Esophagus muscularis mucosa (tissue), 4 donors: ENCODE data around the gene CDH2. TPM values are rescaled to one million over a fixed set of nuclear protein-coding genes. Genes with fewer than 3 reads are reported as not detected.

ENCODE experiments used
- DNase-seq: peaks from one replicate; pipeline ENCODE4 v3.0.0-alpha.2; 2017; ENCODE audit errors: extremely low spot score
- H3K27ac ChIP-seq, 4 donors: fragments of 200-600 bp; sonication (generic); replicated peaks in 1 of 4; 1 replicate in 3 of 4; 2 replicates in 1 of 4; pipeline ENCODE4 v1.5.1; 2016 to 2019; ENCODE audit warnings: mild to moderate bottlenecking in 1 of 4
- H3K27me3 ChIP-seq, 4 donors: fragments of 200-600 bp; sonication (generic); one replicate each; pipeline versions ENCODE4 v1.5.1 to v1.6.0; 2016 to 2019
- H3K36me3 ChIP-seq, 4 donors: fragments of 200-600 bp; sonication (generic); one replicate each; pipeline ENCODE4 v1.5.1; 2016 to 2019
- H3K4me1 ChIP-seq, 4 donors: fragments of 200-600 bp; sonication (generic); one replicate each; pipeline ENCODE4 v1.5.1; 2016 to 2019
- H3K4me3 ChIP-seq, 4 donors: fragments of 200-600 bp; sonication (generic); 1 replicate in 2 of 4; 2 replicates in 2 of 4; pipeline ENCODE4 v1.5.1; 2016 to 2019; ENCODE audit warnings: mild to moderate bottlenecking in 4 of 4, moderate library complexity in 1 of 4
- H3K9me3 ChIP-seq, 4 donors: fragments of 200-600 bp; sonication (generic); 1 replicate in 3 of 4; 2 replicates in 1 of 4; pipeline ENCODE4 v1.5.1; 2016 to 2019
- CTCF ChIP-seq, 3 experiments: fragments of 200-600 bp in 2 of 3; fragments of 450-650 bp in 1 of 3; sonication (generic) in 2 of 3; IDR thresholded peaks; one replicate each; pipeline ENCODE4 v1.5.1; 2017 to 2019; ENCODE audit warnings: antibody characterized with exemption in 3 of 3, mild to moderate bottlenecking in 2 of 3, moderate library complexity in 1 of 3
- EP300 ChIP-seq: sonication (generic); formaldehyde crosslinking; IDR thresholded peaks from one replicate; pipeline ENCODE4 v1.6.1; 2017; ENCODE audit warnings: antibody characterized with exemption
- POLR2A ChIP-seq: fragments of 450-650 bp; IDR thresholded peaks from one replicate; pipeline ENCODE4 v1.6.1; 2017; ENCODE audit warnings: antibody characterized with exemption, moderate library complexity, mild to moderate bottlenecking, low read depth
- POLR2AphosphoS5 ChIP-seq, 2 donors: sonication (generic); formaldehyde crosslinking; IDR thresholded peaks; one replicate each; pipeline ENCODE4 v1.6.1; 2017; ENCODE audit warnings: antibody characterized with exemption in 2 of 2
- WGBS: methylation state at CpG from one replicate; pipeline ENCODE4 v1.1.5; 2018; 5-methylcytosine and 5-hydroxymethylcytosine counted together
- intact Hi-C: fragments of 100-400 bp; cut with DNase I; formaldehyde crosslinking; loops from one replicate; pipeline ENCODE4 v1.15.1; 2023
- total RNA-seq, 4 donors: library from RNA; depleted of rRNA; stranded (reverse); fragments of >200 nt; gene quantifications; one replicate each; pipeline versions ENCODE4 v1.1.0 to v1.2.1, GENCODE V29; 2016

The CDH2 gene
- total RNA-seq, 4 donors from 2014 or later: 10.9 to 17.4 (median 13.6) TPM

- Histone ChIP-seq H3K9me3 (no peaks in the 10 kb centered on the region), H3K4me1 (peaks cover 0 to 26% (median 0%) of the 10 kb centered on the region in 4 donors), H3K36me3 (peaks cover 0 to 24% (median 0%) of the 10 kb centered on the region in 4 donors), H3K4me3 (no peak overlapping the region), H3K27me3 (no peaks in the 10 kb centered on the region), H3K27ac (no peak overlapping the region)
- no peak for DNase-seq
- 46% methylated on average over 3 of the region's 3 CpGs for WGBS
- intact Hi-C loops: no loop called here
- no peak for TF ChIP-seq EP300
- no peak for TF ChIP-seq POLR2A
- TF ChIP-seq CTCF (IDR thresholded peaks at IDR 0.05): no peak
- TF ChIP-seq POLR2AphosphoS5 (IDR thresholded peaks at IDR 0.05): no peak
Measured at GRCh38 chr18:27994571-27994970, 182.4 kb downstream of the CDH2 start.

- WGBS: 98% methylated on average over 2 of the region's 2 CpGs
- peaks cover 0 to 16% (median 0%) of the 10 kb centered on the region in 4 donors for H3K4me1 ChIP-seq
- H3K4me3 ChIP-seq: no peak overlapping the region
- H3K27me3 ChIP-seq: no peaks in the 10 kb centered on the region
- no peak overlapping the region for H3K27ac ChIP-seq
- intact Hi-C loops: no loop called here
- peaks cover 0 to 12% (median 0%) of the 10 kb centered on the region in 4 donors for H3K36me3 ChIP-seq
- TF ChIP-seq POLR2AphosphoS5 (IDR thresholded peaks at IDR 0.05): no peak
- TF ChIP-seq EP300: no peak
- TF ChIP-seq CTCF (IDR thresholded peaks at IDR 0.05): no peak
- no peak for TF ChIP-seq POLR2A
- DNase-seq: no peak
- H3K9me3 ChIP-seq: no peaks in the 10 kb centered on the region
Measured at GRCh38 chr18:27991391-27991790, 185.5 kb downstream of the CDH2 start.

GRCh38 chr18:27985832-27986231 is 191.1 kb downstream of the CDH2 start:
- Histone ChIP-seq H3K4me1 (no peaks in the 10 kb centered on the region), H3K36me3 (peaks cover 0 to 32% (median 0%) of the 10 kb centered on the region in 4 donors), H3K4me3 (no peak overlapping the region), H3K27me3 (no peaks in the 10 kb centered on the region), H3K9me3 (no peaks in the 10 kb centered on the region), H3K27ac (no peak overlapping the region)
- intact Hi-C loops: no loop called here
- TF ChIP-seq EP300: no peak
- TF ChIP-seq CTCF (IDR thresholded peaks at IDR 0.05): no peak
- TF ChIP-seq POLR2AphosphoS5 (IDR thresholded peaks at IDR 0.05): no peak
- TF ChIP-seq POLR2A: no peak
- WGBS: 91% methylated on average over 7 of the region's 7 CpGs
- DNase-seq: no peak

GRCh38 chr18:27983780-27984179 is 193.2 kb downstream of the CDH2 start:
- Histone ChIP-seq H3K36me3 (peaks cover 0 to 32% (median 0%) of the 10 kb centered on the region in 4 donors), H3K27ac (no peak overlapping the region), H3K4me3 (no peak overlapping the region), H3K4me1 (no peaks in the 10 kb centered on the region), H3K27me3 (no peaks in the 10 kb centered on the region), H3K9me3 (no peaks in the 10 kb centered on the region)
- no peak for TF ChIP-seq POLR2AphosphoS5 (IDR thresholded peaks at IDR 0.05)
- no peak for TF ChIP-seq EP300
- TF ChIP-seq CTCF (IDR thresholded peaks at IDR 0.05): no peak
- no peak for TF ChIP-seq POLR2A
- no peak for DNase-seq
- intact Hi-C loops: no loop called here

GRCh38 chr18:27976806-27977408 is 200.0 kb downstream of the CDH2 start:
- intact Hi-C loops: no loop called here
- Histone ChIP-seq H3K36me3 (peaks cover 0 to 13% (median 0%) of the 10 kb centered on the region in 4 donors), H3K27ac (no peak overlapping the region), H3K9me3 (no peaks in the 10 kb centered on the region), H3K27me3 (no peaks in the 10 kb centered on the region), H3K4me1 (peaks cover 0 to 10% (median 0%) of the 10 kb centered on the region in 4 donors), H3K4me3 (no peak overlapping the region)
- 94% methylated on average over 7 of the region's 7 CpGs for WGBS
- no peak for TF ChIP-seq POLR2AphosphoS5 (IDR thresholded peaks at IDR 0.05)
- no peak for TF ChIP-seq EP300
- TF ChIP-seq POLR2A: no peak
- no peak for TF ChIP-seq CTCF (IDR thresholded peaks at IDR 0.05)
- DNase-seq: no peak
